Mononuclear cell (primary cell): ENCODE data around the gene ZNF207. TPM values are rescaled to one million over a fixed set of nuclear protein-coding genes. Genes with fewer than 3 reads are reported as not detected.
"Not testable (repeated sequence)": the region's sequence is repeated elsewhere in the genome, so short reads cannot be mapped to it uniquely, and the experiment has no call there.

Source experiments
- H3K27me3 ChIP-seq: 2 replicates; pipeline ENCODE4 v1.6.0; 2011; ENCODE audit warnings: low read length, control low read depth; ENCODE audit not compliant: insufficient read depth
- H3K4me1 ChIP-seq: 2 replicates; pipeline ENCODE4 v1.5.1; 2011; ENCODE audit warnings: mild to moderate bottlenecking, low read length, control low read depth; ENCODE audit not compliant: insufficient read depth
- H3K4me3 ChIP-seq: 2 replicates; pipeline ENCODE4 v1.5.1; 2011; ENCODE audit warnings: mild to moderate bottlenecking, low read length, moderate library complexity
- H3K9me3 ChIP-seq: 2 replicates; pipeline ENCODE4 v1.5.1; 2011; ENCODE audit warnings: low read depth, mild to moderate bottlenecking, control low read depth, low read length
- total RNA-seq: library from RNA; depleted of rRNA; stranded (reverse); fragments of >200 nt; gene quantifications from one replicate; pipeline ENCODE4 v1.2.3, GENCODE V29; 2012

Gene ZNF207
- total RNA-seq, 1 donor = 281 TPM

DNA sequence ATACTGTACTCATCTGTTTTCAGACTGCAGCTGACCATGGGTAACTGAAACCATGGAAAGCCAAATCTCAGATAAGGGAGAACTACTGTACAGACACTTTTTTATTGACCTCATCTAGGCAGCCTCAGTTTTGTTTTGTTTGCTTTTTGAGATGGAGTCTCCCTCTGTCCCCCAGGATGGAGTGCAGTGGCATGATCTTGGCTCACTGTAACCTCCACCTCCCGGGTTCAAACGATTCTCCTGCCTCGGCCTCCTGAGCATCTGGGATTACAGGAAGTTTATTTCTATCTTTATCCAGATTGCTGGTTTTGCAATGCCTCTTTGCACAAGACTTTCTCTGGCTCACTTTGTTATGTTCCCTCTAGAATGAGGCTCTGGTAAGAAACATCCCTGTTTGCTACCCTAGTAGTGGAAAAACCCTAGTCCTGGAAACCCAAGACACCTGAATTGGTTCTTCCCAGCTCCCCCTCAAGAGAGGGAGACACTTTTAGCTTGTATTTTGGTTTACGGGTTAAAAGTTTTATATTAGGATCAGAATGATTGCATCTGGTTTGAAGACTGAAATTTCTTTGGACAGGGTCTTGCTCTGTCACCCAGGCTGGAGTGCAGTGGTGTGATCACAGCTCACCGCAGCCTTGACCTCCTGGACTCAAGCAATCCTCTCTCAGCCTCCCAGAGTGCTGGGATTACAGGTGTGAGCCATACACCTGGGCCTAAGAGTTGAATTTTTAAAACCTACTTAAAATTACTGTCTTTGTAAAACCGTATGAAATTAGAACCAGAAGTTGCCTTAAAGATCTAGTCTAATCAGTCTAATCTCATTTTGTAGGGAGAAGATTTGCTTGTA lies 38.9 kb downstream of the ZNF207 start:
- Histone ChIP-seq H3K4me3 (no peak overlapping the region), H3K4me1 (no peaks in the 10 kb centered on the region), H3K27me3 (no peaks in the 10 kb centered on the region), H3K9me3 (no peaks in the 10 kb centered on the region)

DNA sequence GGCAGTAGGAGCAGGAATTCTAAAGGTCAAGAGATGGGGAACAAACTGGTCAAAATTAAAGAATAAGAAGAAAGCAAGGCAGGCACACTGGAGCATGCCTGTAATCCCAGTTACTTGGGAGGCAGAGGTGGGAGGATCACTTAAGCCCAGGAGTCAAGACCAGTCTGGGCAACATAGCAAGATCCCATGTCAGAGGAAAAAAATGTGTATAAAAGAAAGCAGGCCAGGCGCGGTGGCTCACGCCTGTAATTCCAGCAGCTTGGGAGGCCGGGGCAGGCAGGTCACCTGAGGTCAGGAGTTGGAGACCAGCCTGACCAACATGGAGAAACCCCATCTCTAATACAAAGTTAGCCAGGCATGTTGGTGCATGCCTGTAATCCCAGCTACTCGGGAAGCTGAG lies 43.9 kb downstream of the ZNF207 start:
- H3K9me3 ChIP-seq = no peaks in the 10 kb centered on the region
- H3K27me3 ChIP-seq = no peaks in the 10 kb centered on the region
- H3K4me3 ChIP-seq = no peak overlapping the region
- H3K4me1 ChIP-seq = no peaks in the 10 kb centered on the region

GRCh38 chr17:32396343-32396742 lies 46.4 kb downstream of the ZNF207 start:
- Histone ChIP-seq H3K9me3 (no peaks in the 10 kb centered on the region), H3K4me3 (no peak overlapping the region), H3K4me1 (no peaks in the 10 kb centered on the region), H3K27me3 (no peaks in the 10 kb centered on the region)

GRCh38 chr17:32398946-32399345 lies 49.0 kb downstream of the ZNF207 start:
- Histone ChIP-seq H3K4me3 (no peak overlapping the region), H3K4me1 (no peaks in the 10 kb centered on the region), H3K27me3 (no peaks in the 10 kb centered on the region), H3K9me3 (no peaks in the 10 kb centered on the region)

GRCh38 chr17:32410085-32410484 lies 60.1 kb downstream of the ZNF207 start:
- H3K4me1 ChIP-seq, H3K9me3 ChIP-seq, H3K27me3 ChIP-seq, H3K4me3 ChIP-seq: not testable (repeated sequence)

GRCh38 chr17:32426894-32427293 lies 76.9 kb downstream of the ZNF207 start:
- Histone ChIP-seq H3K27me3 (no peaks in the 10 kb centered on the region), H3K4me3 (no peak overlapping the region), H3K4me1 (no peaks in the 10 kb centered on the region), H3K9me3 (peaks cover 8% of the 10 kb centered on the region)

- Histone ChIP-seq H3K4me1 (no peaks in the 10 kb centered on the region), H3K9me3 (peaks cover 8% of the 10 kb centered on the region), H3K4me3 (no peak overlapping the region), H3K27me3 (no peaks in the 10 kb centered on the region)
Measured at GRCh38 chr17:32429598-32429997, 79.6 kb downstream of the ZNF207 start.

Other genes starting within 250 kb of the ZNF207 start
- 33.6 TPM for gene RHOT1, start 207.7 kb upstream of the ZNF207 start, total RNA-seq
- 0.73 TPM for gene RHBDL3, start 84.3 kb upstream of the ZNF207 start, total RNA-seq
- 5.8 TPM for gene C17orf75, start 8.0 kb upstream of the ZNF207 start, total RNA-seq
- gene PSMD11, start 94.4 kb downstream of the ZNF207 start, total RNA-seq = 84.0 TPM
- gene CDK5R1, start 136.8 kb downstream of the ZNF207 start, total RNA-seq = 16.8 TPM